Large intestine (tissue), 3 donors: Measurements from ENCODE around the gene MAP1B. TPM values are rescaled to one million over a fixed set of nuclear protein-coding genes. Genes with fewer than 3 reads are reported as not detected.
A peak's percentile ranks its signal among the peaks of the same experiment; 100 is the strongest.

Experiments used
- DNase-seq, 2 donors: peaks; one replicate each; pipeline versions ENCODE4 v3.0.0 to v3.0.0-alpha.2; 2013
- H3K27ac ChIP-seq: one replicate; pipeline ENCODE4 v1.5.1; 2013; ENCODE audit warnings: low read length
- H3K27me3 ChIP-seq: 2 replicates; pipeline ENCODE4 v1.6.1; 2013; ENCODE audit warnings: low read length; ENCODE audit not compliant: control insufficient read depth, insufficient read depth
- H3K36me3 ChIP-seq: 2 replicates; pipeline ENCODE4 v1.6.1; 2013; ENCODE audit warnings: low read length; ENCODE audit not compliant: control insufficient read depth, insufficient read depth
- H3K4me1 ChIP-seq: one replicate; pipeline ENCODE4 v1.6.1; 2013; ENCODE audit warnings: low read length; ENCODE audit not compliant: control insufficient read depth, insufficient read depth
- H3K4me3 ChIP-seq: one replicate; pipeline ENCODE4 v1.5.1; 2013; ENCODE audit warnings: low read length
- H3K9me3 ChIP-seq: one replicate; pipeline ENCODE4 v1.6.1; 2013; ENCODE audit warnings: mild to moderate bottlenecking, low read depth, low read length, moderate library complexity; ENCODE audit not compliant: control insufficient read depth
- WGBS: methylation state at CpG from one replicate; pipeline ENCODE4 v1.1.5; 2013; ENCODE audit warnings: low lambda C conversion rate; ENCODE audit not compliant: insufficient coverage; 5-methylcytosine and 5-hydroxymethylcytosine counted together
- polyA plus RNA-seq: library from polyadenylated mRNA; unstranded; fragments of 120-200 nt; gene quantifications from one replicate; pipeline ENCODE4 v1.2.1, GENCODE V29; 2013

Gene MAP1B
- polyA plus RNA-seq, 1 donor = 31.0 TPM

DNA sequence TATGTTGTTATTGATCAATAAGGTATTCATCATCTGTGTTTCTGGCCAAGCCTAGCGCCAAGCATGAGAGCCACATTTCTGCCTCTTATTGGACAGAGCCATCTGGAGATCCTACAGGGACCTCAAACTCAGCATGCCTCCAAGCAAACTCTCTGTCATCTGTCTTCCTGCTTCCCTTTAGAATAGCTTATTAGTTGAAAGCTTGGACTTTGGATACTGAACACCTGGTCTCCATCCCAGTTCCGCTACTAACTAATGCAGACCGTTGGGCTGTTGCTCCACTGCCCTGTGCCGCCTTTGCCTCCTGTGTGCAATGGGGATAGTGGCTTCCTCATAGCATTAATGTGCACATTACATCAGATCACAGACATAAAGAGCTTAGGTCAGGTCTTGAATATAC, 65.5 kb downstream of the MAP1B start:
- Histone ChIP-seq H3K4me1 (no peaks in the 10 kb centered on the region), H3K9me3 (no peaks in the 10 kb centered on the region), H3K27ac (no peak overlapping the region), H3K27me3 (peaks cover 4% of the 10 kb centered on the region), H3K4me3 (no peak overlapping the region), H3K36me3 (no peaks in the 10 kb centered on the region)
- peak in 1 of 2 donors; percentile 39 for DNase-seq
- WGBS = no CpG with 5 or more reads among the region's 4 CpGs

DNA sequence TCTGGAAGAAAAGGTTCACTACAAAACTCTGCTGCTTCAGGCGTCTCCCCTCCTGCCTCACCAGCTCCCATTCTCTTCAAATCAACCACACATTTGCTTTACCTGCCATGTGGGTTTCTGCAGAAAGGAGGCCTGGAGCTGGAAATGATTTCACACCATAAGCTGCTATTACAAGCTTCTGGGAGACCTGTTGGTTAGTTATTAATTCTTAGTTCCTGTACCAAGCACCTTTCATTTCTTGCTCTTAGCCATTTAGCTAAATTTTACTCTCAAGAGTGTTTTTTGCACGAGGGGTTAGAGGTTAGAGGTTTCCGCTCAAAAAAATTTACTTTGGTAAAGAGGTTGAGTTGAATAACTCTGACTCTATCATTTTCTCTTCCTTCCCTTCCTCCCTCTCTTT, 70.3 kb downstream of the MAP1B start:
- H3K27ac ChIP-seq = no peak overlapping the region
- no peak for DNase-seq
- no peaks in the 10 kb centered on the region for H3K36me3 ChIP-seq
- no peak overlapping the region for H3K4me3 ChIP-seq
- no peaks in the 10 kb centered on the region for H3K4me1 ChIP-seq
- no peaks in the 10 kb centered on the region for H3K27me3 ChIP-seq
- 79% methylated on average over 2 of the region's 3 CpGs for WGBS
- H3K9me3 ChIP-seq = no peaks in the 10 kb centered on the region

DNA sequence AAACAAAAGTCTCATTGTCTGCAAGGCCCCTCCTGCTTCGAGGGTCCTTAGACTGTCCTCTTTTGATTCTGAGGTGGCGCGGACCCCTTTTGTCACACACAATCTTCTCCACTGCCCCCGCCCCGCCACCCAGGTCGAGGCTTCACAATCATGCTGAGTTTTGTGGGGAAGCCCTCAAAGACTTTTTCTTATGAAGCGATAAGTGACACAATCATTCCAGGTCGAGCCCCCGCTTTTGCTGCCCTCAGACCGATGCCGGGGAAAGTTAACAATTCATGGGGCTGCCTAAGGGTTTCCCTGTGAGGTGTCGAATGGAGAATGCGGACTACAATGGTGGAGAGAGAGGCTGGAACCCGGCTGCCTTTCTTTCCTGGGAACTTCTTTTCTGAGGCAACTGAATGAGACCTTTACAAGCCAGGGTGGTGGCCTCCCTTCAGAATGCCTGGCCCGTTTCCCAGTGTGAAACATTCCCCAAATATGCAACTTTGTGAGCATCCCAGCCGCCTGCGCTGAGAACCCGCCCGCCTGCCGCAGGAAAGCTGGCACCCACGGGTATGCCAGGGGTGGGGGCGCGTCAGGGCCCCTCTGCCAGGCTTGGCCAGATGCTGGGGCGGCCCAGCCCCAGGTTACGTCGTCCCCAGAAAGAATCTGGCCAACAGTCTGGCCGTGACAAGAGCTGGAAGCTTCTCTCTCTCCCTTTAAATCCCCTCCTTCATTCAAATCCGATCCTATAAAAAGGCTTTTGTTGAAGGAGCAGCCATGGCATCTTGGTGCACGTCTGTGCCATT, 71.9 kb downstream of the MAP1B start:
- Histone ChIP-seq H3K4me1 (no peaks in the 10 kb centered on the region), H3K27ac (no peak overlapping the region), H3K9me3 (no peaks in the 10 kb centered on the region), H3K27me3 (no peaks in the 10 kb centered on the region), H3K36me3 (no peaks in the 10 kb centered on the region), H3K4me3 (no peak overlapping the region)
- DNase-seq = no peak
- WGBS = 100% methylated on average over 1 of the region's 29 CpGs

DNA sequence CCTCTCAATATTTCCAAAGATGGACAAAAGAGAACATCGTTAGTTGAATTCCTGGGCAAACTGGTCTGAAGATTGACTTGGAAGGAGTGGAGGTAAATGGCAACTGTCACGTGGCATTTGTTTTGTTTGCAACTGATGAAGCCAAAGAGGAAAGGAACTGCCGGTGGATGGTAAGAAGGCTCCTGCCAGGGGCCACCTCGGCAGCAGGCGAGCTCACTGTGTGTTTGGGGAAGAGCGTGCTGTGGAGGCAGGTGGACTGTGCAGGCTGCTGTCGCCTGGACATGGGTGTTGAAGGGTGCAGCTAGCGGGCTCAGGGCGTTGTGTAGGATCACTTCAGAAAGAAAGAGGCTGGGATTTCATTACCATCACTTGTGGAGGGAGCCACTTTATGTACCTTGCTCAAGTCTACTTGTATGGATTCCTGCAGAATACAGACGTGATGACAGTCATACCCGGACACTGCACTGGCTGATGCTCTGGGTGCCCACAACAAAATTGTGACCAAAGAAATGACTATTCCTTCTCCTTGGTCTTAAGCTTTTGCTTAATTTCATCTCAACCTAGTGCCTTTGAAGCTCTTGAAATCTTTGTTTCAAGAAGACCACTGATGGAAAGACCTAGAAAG, 72.7 kb downstream of the MAP1B start:
- WGBS = no CpG with 5 or more reads among the region's 11 CpGs
- no peaks in the 10 kb centered on the region for H3K9me3 ChIP-seq
- no peak overlapping the region for H3K4me3 ChIP-seq
- no peaks in the 10 kb centered on the region for H3K4me1 ChIP-seq
- no peak for DNase-seq
- no peaks in the 10 kb centered on the region for H3K36me3 ChIP-seq
- H3K27me3 ChIP-seq = no peaks in the 10 kb centered on the region
- H3K27ac ChIP-seq = no peak overlapping the region

DNA sequence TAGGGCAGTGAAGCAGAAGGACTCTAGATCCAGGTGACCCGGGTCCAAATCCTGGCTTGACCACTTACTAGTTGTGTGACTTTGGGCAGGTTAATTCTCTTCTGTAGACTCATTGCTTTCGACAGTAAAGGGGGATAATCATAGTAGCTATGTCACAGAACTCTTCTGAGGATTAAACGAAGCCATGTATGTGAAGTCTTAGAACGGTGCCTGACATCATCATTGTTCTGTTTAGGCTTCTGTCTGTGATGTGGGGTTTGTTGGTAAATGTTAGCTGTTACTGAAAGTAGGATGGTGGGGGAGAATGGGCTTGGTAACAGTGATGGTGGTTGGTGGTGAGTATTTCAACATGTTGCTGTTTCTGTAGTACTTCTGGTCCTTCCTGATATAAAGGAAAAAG, 73.7 kb downstream of the MAP1B start:
- no peaks in the 10 kb centered on the region for H3K27me3 ChIP-seq
- no peaks in the 10 kb centered on the region for H3K9me3 ChIP-seq
- no CpG with 5 or more reads among the region's 4 CpGs for WGBS
- DNase-seq = no peak
- H3K4me1 ChIP-seq = no peaks in the 10 kb centered on the region
- H3K36me3 ChIP-seq = no peaks in the 10 kb centered on the region
- no peak overlapping the region for H3K4me3 ChIP-seq
- H3K27ac ChIP-seq = no peak overlapping the region

DNA sequence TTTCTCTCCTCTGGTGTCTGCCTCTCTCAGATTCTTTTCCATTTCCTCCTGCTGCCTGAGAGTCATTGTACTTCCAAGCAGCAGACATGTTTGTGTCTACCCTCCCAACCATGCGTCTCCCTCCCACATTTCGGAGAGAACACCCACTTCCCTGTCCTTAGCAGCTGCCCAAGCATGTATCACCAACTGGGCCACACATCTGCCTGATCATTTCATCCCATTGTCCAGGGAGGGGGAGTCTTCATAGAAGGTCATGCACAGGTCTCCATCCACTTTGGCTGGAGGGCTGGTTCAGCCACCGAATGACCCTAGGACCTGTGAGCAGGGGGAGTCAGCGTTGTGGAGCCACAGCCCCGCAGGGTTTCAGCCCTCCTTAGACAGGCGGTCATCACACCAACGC, 75.4 kb downstream of the MAP1B start:
- no peak overlapping the region for H3K27ac ChIP-seq
- H3K4me1 ChIP-seq = no peaks in the 10 kb centered on the region

DNA sequence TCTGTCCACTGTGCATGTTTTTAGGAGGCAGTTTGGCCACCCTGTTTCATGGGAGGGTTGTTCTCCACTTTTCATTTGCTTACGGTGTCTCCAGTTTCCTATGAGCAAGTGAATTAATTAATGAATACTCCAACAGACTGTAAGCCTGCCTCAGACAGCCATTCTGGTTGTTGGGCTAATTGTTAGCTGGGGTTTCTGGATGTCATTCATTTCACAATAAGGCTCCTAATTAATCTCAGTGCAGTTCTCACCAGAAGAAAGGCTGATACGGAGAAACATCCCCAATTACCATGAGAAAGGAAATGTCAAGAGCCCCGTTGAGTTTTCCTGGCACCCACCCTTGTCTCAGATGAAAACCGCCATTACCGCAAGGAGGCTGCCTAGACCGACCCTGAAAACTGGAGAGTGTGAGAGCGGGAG, 75.8 kb downstream of the MAP1B start:
- no peaks in the 10 kb centered on the region for H3K9me3 ChIP-seq
- no CpG with 5 or more reads among the region's 7 CpGs for WGBS
- no peaks in the 10 kb centered on the region for H3K36me3 ChIP-seq
- H3K4me1 ChIP-seq = no peaks in the 10 kb centered on the region
- H3K4me3 ChIP-seq = no peak overlapping the region
- no peak overlapping the region for H3K27ac ChIP-seq
- no peak for DNase-seq
- H3K27me3 ChIP-seq = no peaks in the 10 kb centered on the region

More for the DNA sequence above, 75.4 kb downstream of the MAP1B start:
- no CpG with 5 or more reads among the region's 7 CpGs for WGBS
- H3K36me3 ChIP-seq = no peaks in the 10 kb centered on the region
- no peaks in the 10 kb centered on the region for H3K27me3 ChIP-seq
- no peaks in the 10 kb centered on the region for H3K9me3 ChIP-seq
- no peak overlapping the region for H3K4me3 ChIP-seq
- no peak for DNase-seq

DNA sequence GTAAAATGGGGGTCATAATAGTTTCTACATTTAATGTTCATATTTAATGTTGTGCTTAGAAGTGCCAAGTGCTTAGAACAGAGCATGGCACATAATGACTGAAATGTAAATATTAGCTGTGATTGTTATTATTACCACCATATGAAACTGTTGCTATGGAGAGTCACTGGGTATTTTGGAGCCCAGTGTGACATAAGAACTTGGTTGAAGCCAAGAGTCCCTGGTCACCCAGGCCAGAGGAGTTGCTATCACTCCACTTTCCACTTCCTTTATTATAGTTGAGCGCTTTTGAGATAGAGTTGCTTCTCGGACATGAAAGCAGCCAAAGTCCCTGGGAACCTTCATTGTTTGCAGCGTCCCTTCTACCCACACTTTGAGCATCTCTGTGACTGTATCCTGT, 77.1 kb downstream of the MAP1B start:
- no CpG with 5 or more reads among the region's 3 CpGs for WGBS
- no peaks in the 10 kb centered on the region for H3K9me3 ChIP-seq
- no peak overlapping the region for H3K4me3 ChIP-seq
- H3K27ac ChIP-seq = no peak overlapping the region
- H3K27me3 ChIP-seq = peaks cover 1% of the 10 kb centered on the region
- H3K36me3 ChIP-seq = no peaks in the 10 kb centered on the region
- no peaks in the 10 kb centered on the region for H3K4me1 ChIP-seq
- no peak for DNase-seq

DNA sequence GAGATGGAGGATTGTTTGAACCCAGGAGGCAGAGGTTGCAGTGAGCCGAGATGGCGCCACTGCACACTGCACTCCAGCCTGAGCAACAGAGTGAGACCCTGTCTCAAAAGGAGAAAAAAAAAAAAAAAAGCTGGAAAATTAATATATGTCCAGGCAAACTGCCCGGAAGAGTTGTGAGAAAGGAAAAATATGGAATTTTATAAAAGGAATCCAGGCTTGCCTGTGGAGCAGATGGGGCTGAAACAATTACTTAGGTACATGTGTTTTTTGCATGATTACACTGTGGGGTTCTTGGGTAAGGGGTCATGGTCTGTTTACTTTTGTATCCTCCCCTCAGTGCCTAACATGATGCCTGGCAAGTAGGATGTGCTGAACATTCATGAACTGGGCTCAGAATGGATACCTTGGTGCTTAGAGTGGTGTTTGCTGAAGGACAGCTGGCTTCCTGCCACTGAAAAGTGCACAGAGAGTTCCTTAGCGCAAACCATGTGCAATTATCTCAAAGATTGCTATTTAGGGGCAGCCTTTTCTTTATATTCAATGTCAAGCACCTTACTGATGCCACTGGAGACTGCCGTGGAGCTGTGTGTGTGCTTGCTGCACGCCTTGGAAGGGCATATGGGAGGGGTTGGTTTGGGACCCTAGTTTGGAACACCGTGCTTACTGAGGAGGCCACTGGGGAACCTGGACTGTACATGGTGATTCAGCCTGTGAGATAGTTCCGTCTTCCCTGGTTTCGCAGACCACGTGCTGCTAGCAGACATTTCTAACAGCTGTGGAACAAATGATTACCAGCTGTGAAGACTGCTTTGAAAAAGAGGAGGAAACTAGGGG, 78.4 kb downstream of the MAP1B start:
- DNase-seq = no peak
- Histone ChIP-seq H3K36me3 (no peaks in the 10 kb centered on the region), H3K4me3 (no peak overlapping the region), H3K9me3 (no peaks in the 10 kb centered on the region), H3K4me1 (no peaks in the 10 kb centered on the region), H3K27me3 (peaks cover 2% of the 10 kb centered on the region), H3K27ac (no peak overlapping the region)
- WGBS = 88% methylated on average over 3 of the region's 10 CpGs

DNA sequence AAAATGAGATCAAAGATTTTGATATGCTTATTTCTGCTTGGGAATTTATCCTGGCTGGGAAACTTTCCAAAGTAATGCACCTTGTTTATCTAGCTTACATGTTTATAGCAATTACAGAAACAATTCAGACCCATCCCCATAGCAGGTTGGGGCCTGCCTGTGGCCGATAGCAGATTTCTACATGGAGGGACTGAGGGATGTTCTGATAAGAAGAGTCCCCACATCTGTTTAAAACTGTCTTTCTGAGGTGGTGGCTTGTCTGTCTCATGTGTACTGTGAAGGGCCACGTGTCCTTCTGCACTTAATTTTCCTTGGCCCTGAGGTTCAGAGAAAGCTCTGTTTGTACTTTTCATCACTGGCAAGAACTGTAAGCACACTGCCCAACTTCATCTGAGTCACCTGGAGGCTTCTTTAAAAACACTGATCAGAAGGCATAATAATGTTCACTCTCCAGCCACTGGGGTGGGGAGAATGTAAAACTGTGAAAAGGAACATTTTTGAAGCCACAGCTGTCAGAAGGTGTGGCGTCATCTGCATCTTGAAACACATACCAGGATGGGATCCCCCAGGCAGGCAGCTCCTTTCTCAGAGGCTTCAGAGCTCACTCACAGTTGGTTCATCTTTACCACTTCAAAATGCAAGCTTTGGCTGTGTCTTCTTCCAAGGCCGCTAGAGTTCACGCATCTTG, 80.3 kb downstream of the MAP1B start:
- Histone ChIP-seq H3K36me3 (no peaks in the 10 kb centered on the region), H3K27ac (no peak overlapping the region), H3K9me3 (no peaks in the 10 kb centered on the region), H3K4me3 (no peak overlapping the region), H3K4me1 (no peaks in the 10 kb centered on the region), H3K27me3 (peaks cover 2% of the 10 kb centered on the region)
- WGBS = 100% methylated on average over 1 of the region's 5 CpGs
- DNase-seq = no peak
